GM19455 (cell line): Measurements from ENCODE around the gene SRC.
"Not testable (repeated sequence)": the region's sequence is repeated elsewhere in the genome, so short reads cannot be mapped to it uniquely, and the experiment has no call there.

Source experiments
- ATAC-seq: cut with Tn5 transposase; IDR thresholded peaks from one replicate; pipeline ENCODE4 v1.9.1; 2021; ENCODE audit not compliant: unreplicated experiment

Gene SRC

GRCh38 chr20:37335642-37336368 lies 10.1 kb upstream of the SRC start:
- peak; percentile 6 for ATAC-seq

- ATAC-seq, result peak; percentile 67
Observed at GRCh38 chr20:37336369-37337207, 9.4 kb upstream of the SRC start.

DNA sequence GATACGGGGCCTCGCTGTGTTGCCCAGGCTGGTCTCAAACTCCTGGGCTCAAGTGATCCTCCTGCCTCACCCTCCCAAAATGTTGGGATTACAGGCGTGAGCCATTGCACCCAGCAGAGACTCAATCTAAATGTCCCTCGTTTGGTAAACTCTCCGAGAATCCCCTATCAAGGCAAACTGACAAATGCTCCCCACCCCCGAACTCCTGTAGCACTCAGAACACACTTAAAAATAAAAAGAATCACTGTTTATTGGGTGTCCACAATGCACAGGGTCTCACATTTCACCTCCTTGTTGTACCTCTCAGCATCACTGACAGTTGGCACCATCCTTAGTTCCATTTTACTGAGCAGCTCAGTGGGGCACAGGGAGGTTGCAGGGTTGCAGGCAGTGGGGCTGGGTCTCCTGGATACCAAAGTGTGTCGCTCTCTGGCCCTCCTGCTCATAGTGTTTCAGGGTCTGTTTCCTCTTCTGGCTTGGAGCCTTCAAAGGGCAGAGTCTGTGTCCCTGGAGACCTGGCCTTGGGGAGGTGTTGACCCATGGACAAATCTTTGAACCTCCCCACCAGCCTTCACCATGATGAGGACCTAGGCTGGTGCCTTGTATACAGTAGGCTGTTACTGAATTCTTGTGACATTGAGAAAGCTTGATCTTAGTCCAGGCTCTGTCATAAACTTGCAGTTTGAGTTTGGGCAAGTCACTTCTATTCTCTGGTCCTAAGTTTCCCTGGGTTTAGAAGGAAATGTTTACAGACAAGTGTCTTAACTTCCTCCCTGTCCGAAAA lies 8.5 kb upstream of the SRC start:
- no peak for ATAC-seq

DNA sequence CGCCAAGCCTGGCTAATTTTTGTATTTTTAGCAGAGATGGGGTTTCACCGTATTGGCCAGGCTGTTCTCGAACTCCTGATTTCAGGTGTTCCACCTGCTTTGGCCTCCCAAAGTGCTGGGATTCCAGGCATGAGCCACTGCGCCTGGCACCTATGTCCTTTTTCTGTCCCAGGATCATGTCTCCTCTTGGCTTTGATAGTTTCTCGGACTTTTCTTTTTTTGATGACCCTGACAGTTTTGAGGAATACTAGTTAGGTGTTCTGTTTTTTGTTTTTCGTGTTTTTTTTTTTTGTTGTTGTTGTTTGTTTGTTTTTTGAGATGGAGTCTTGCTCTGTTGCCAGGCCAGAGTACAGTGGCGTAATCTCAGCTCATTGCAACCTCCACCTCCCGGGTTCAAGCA lies 7.6 kb upstream of the SRC start:
- not testable (repeated sequence) for ATAC-seq

- ATAC-seq, result no peak
Observed at GRCh38 chr20:37339208-37339607, 6.7 kb upstream of the SRC start.

DNA sequence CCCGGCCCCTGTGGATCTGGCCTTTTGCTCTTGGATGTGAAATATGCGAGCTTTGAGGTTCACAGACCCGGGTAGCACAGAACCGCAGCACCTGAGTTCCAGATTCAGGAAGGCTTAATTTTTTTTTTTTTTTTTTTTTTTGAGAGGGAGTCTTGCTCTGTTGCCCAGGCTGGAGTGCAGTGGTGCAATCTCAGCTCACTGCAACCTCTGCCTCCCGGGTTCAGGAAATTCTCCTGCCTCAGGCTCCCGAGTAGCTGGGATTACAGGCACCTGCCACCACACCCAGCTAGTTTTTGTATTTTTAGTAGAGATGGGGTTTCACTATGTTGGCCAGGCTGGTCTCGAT lies 6.2 kb upstream of the SRC start:
- ATAC-seq, result not testable (repeated sequence)

GRCh38 chr20:37340998-37341397 lies 4.9 kb upstream of the SRC start:
- no peak for ATAC-seq

- no peak for ATAC-seq
Observed at GRCh38 chr20:37341632-37342031, 4.3 kb upstream of the SRC start.

GRCh38 chr20:37342231-37343177 lies 3.4 kb upstream of the SRC start:
- no peak for ATAC-seq

DNA sequence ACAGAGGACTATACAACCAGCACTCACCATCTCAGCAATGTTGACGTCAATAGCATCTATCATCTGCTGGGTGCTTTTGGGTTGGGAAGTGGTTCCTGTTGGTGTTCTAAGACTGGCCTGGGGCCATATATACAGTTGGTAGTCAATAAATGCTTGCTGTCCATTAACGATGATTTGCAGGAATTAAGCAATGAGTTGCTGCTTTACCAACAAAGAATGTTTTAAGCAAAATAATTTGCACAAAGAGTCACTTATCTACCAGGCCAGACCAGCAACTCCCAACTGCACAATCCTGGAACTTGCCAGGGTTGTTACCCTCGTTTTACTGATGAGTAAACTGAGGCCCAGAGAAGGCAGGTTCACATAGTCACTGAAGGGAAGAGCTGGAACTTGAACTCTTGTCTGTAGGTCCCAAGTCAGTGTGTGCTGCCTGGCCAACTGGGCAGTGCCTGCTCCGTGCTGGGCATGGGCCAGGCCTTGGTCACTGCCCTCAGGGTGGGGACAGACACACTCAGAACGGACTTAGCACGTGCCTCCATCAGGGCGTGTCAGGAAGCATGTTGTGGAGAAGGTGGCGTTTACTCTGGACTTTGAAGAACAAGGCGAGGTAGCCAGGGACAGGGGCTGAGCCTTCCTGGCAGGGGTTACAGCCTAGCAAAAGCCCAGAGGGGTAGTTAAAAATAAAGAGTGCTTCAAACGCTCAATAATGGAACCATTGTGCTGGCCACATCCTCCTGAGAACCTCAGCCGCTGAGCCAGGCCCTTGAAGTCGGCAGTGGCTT lies 2.5 kb upstream of the SRC start:
- no peak for ATAC-seq

DNA sequence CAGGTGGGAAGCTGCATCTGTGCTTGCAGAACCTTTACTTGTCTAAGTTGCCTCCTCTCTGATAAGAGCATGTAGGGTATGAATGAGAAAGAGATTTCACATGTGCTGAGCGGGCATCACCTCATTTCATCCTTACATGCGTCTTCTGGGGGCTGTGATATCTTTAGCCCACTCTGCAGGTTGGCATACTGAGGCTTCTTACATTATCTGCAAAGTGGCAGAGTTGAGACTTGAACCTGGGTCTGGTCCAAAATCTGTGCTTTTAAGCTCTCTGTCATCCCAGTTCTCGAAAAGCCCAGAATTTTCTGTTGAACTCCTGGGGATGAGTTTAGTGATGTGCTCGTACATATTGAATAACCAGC lies 2.0 kb upstream of the SRC start:
- ATAC-seq, result no peak

DNA sequence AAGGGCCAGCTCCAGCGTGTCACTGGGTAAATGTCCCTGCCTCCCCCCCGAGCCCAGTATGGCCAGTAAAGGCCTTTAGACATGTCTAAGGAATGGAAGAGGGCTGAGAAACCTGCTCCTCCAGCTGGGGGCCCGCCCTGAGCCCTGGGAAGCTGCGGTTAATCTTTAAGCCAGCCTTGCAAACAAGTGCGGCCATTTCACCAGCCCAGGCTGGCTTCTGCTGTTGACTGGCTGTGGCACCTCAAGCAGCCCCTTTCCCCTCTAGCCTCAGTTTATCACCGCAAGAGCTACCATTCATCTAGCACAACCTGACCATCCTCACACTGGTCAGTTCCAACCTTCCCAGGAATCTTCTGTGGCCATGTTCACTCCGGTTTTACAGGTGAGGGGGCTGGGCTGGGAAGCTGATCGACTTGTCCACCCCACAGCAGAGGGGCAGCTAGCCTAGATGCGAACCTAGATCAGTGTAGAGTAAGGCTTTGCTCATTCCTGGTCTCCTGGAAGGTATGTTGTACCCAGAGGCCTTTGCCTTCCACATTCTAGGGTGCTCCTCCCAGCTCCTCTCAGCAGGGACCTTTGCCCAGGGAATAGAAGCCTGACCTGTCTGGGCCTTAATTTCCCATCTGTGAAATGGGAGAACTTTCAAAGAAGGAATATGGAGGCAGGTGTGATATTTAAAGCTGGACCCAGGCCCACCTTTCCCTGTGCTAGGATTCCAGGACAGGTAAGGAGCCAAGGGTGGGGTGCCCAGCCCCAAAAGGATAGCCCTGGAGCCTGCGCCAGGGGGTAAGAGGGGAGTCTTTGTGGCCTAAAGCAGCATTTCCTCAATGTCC lies 1.2 kb upstream of the SRC start:
- ATAC-seq, result no peak

DNA sequence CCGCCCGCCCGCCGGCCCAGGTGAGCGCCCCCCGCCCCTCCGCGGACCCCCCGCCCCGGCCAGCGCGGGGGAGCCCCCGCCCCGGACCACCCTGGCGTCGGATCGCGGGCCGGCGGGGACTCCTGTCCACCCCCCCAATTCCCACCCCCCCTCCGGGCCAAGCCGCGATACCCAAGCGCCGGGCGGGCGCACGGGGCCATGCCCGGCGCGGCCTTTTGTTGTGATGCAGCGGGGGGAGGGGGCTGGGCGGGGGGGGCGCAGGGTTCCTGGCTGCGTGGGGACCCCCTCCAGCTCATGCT lies 245 bp downstream of the SRC start:
- ATAC-seq, result no peak

GRCh38 chr20:37346535-37347346 lies 801 bp downstream of the SRC start:
- no peak for ATAC-seq

DNA sequence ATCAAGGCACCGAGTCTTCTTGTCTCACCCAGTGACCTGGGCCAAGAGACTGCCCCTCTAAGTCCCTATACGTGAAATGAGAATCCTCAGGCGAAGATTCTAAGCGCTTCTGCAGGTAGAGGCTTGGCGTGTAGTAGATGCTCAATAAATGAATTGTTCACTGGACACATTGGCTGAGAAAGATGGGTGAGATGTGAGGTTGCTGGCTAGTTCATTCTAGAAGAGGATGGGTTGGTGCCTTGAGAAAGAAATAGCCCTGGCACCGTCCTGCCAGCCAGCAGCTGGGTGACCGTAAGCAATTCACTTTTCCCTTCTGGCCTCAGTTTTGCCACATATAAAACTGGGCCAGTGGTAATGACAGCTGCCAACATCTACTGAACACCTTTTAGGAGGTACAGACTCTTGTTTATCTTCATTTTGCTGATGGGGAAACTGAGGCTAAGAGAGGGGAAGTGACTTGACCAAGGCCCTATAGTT lies 1.4 kb downstream of the SRC start:
- no peak for ATAC-seq

DNA sequence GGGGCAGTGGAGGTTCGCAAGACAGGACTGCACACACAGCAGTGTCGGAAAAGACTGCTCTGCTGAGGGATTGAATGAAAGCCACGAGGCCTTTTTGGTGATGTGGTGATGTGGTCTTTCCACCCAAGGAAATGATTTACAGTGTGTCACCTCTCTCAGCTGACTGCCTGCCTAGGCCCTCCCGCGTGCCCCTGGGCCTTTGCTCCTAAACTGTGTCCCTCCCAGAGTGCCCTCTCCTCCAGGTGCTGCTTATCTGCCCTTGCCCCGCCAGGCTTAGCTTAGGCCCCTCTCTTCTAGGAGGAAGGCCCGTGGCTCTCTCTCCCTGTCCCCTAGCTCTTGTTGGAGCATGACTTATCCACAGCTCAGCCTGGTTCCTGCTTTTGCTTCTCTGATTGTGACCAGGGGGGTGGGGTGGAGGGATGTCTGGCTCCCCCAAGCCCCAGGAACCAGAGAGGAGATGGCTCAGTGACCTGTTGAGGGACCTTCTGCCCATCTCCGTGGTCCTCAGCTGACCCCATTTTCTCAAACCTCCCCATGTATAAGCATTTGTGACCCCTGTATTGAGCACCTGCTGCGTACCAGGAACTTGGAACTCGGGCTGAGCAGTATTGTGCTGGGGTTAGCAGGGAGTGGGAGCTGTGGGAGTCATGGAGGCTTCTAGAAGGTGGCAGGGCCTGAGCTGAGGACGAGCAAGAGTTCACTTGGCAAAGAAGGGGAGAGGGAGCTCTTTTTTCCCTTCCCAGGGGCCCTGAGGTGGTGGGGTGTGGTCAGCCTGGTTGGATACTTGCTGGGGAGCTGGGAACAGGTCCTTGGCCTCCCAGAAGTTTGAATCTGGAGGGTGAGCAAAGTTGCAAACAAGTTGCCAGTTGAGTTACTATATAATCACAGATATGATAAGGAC lies 2.2 kb downstream of the SRC start:
- ATAC-seq, result no peak

- no peak for ATAC-seq
Observed at GRCh38 chr20:37348792-37349516, 3.0 kb downstream of the SRC start.
